Occipital lobe (tissue), 2 donors: ENCODE data around the gene DRD3. TPM values are rescaled to one million over a fixed set of nuclear protein-coding genes. Genes with fewer than 3 reads are reported as not detected.

ENCODE experiments used
- DNase-seq: peaks from one replicate; lab custom pipeline; 2025; lab: John Stamatoyannopoulos, UW
- total RNA-seq: library from RNA; depleted of rRNA; stranded (reverse); fragments of >200 nt; gene quantifications from one replicate; pipeline ENCODE4 v1.2.3, GENCODE V29; 2014

Gene DRD3
- total RNA-seq, result not detected

GRCh38 chr3:114178770-114179368 is at the start of gene DRD3:
DRD3 (minus strand) TSS chr3:114179052; CDS start chr3:114171992, 7,060 bp downstream.
- no peak for DNase-seq

GRCh38 chr3:114227076-114227475 is 48.2 kb upstream of the DRD3 start:
- DNase-seq, result no peak

DNA sequence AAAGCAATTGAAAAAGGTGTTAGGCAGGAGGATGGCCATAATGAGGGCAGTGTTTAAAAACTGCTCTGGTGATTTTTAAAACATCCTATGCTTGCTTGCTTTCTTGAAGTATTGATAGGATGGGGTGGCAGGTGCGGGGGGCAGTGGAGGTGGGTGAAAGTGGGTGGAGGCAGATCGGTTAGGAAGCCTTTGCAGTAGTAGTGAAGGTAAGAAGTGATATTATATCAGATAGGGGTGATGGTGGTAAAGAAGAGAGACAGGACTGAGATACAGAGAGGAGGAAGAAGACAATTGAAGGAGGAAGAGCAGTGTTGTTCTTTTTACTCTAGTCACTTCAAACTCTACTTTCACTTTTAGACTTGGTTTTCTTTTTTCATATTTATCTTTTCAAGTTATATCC is 47.5 kb upstream of the DRD3 start:
- DNase-seq, result no peak

GRCh38 chr3:114223143-114223542 is 44.3 kb upstream of the DRD3 start:
- DNase-seq, result no peak

- no peak for DNase-seq
These were observed 43.0 kb upstream of the DRD3 start for GRCh38 chr3:114221881-114222264.

DNA sequence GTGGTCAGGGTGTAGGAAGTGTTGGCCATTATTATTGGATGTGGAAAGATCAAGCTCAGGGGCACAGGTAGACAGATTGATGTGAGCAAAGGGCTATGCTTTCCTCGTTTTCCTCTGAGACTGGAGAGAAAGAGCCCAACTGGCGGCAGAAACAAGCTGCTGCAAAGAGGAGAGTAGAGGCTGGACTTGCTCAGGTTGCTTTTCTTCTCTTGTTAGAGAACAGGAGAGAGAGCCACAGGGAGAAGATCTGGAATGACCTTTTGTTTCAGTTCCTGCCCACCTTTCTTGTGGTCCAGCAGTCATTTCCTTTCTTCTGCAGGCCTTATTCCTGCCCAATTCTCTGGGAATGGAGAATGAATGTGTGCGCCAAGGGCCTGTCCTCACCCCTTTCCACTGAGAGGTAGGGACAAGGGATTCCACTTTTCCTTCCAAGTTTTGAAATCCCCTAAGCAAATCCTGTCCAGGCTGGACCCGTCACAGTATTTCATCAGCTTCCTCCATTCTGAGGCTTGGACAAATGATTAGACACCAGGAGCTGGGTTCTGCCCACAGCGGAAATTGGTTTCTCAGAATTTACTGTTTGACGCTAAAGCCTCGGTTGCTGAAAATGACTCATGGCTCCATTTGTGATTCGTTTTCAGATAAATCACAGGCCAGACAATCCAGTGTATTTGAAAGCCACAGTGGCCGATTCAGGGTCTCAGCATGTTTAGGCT is 42.5 kb upstream of the DRD3 start:
- DNase-seq, result no peak

GRCh38 chr3:114219741-114220140 is 40.9 kb upstream of the DRD3 start:
- no peak for DNase-seq

- no peak for DNase-seq
These were observed 39.8 kb upstream of the DRD3 start for GRCh38 chr3:114218578-114219185.

GRCh38 chr3:114218006-114218405 is 39.2 kb upstream of the DRD3 start:
- no peak for DNase-seq

GRCh38 chr3:114217266-114217665 is 38.4 kb upstream of the DRD3 start:
- no peak for DNase-seq

DNA sequence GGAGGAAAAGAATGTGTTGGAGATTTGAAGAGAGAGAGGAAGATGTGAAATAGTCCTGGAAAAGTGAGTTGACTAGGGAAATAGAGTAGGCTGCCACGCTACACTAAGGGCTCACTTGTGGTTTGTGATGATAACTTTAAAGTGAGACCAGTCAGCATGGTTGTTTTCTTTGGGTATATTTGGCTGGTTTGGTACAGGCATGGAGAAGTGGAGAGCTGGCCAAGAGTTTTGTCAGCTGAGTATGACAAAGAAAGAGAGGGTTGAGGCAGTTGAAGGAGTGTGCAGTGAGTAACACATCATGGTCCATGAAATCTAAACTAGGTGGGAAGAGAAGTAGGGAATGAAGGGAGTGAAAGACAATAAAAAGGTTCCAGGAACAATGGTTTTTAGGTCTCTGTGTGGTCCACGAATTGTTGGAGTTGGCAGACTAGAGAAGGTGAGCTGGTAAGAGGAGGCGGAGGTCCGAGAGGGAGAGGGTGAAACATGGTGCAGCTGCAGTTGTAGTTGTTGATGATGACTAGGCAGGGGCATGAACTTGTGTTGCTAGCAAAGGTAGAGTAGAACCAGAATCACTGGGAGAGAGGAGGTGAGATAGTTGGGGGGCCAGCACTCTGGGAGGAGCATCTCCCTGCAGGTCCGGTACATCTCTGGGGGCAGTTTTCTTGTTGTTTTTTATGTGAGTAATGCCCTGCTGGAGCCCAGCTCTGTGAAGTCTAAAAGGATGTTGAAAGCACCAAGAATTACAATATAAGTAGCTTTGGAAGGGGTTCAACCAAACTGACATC is 37.5 kb upstream of the DRD3 start:
- DNase-seq, result no peak

DNA sequence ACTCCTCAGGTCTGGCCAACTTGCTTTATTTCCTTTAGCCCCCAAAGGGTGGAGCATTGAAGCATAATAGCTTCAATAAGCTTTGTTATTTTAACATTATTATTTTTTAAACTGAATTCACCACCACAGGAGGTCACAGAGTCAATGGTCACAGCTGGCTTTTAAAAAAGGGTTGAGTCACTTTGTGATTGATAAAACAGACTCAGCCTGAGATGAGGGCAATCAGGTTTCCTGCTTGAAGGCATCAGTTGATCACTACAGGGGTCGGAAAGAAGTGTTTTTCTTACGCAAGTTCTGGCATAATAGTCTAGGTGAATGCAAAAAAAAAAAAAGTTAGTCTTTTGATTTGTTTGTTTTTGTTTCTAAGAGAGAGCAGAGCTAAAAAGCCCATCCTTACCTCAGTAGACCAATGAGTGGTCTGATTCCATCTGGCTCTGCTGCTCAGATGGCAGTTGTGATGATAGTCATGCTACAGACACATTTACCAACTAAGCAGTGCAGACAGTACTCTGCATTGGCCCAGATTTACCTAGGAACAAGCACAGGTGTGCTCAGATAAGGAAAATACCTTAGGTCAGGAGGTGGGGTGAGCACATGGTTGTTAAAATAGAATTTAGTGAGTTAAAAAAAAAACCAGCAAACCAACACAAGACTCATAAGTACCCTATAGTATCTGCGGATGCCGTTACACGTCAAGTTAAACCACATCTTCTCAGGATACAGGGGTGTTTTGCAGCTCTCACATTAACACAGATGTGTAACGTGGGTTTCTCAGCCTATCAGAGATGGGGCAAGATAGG is 35.9 kb upstream of the DRD3 start:
- DNase-seq, result no peak

- no peak for DNase-seq
These were observed 35.0 kb upstream of the DRD3 start for GRCh38 chr3:114213627-114214541.

DNA sequence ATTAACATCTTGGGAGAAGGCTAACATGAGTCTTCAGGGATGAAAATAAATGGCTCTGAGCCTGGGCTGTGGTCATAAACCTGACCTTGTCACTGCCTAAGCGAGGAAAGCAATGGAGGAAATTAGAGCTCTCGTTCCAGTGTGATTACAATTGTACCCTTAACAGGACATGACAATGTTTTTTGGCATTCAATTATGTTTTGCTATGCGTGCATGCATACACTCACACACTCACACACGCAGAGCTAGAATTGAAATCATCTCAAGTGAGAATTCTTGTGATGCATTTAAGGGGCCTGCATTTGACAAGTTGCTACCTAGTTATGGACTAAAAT is 34.4 kb upstream of the DRD3 start:
- DNase-seq, result no peak

- no peak for DNase-seq
These were observed 33.8 kb upstream of the DRD3 start for GRCh38 chr3:114212646-114213045.

DNA sequence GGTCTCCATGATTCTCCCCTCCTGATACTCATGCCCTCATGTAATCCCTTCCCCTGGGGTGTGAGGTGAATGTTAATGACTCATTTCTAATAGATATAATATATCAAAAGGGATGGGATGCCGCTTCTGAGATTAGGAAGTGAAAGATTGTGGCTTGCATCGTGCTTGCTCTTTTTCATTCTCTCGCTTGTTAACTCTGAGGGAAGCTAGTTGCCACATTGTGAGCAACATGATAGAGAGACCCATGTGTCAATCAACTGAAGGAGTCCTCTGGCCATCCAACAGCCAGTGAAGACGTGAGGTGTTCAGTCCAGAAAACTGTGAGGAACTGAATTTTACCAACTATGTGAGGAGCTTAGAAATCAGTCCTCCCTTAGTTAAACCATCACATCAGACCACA is 28.9 kb upstream of the DRD3 start:
- DNase-seq, result no peak

GRCh38 chr3:114206342-114206741 is 27.5 kb upstream of the DRD3 start:
- DNase-seq, result no peak

- no peak for DNase-seq
These were observed 26.7 kb upstream of the DRD3 start for GRCh38 chr3:114205541-114205940.

- no peak for DNase-seq
These were observed 15.9 kb upstream of the DRD3 start for GRCh38 chr3:114194750-114195149.

GRCh38 chr3:114192136-114192535 is 13.3 kb upstream of the DRD3 start:
- DNase-seq, result no peak
